Head of caudate nucleus (tissue), 42 donors: ENCODE measurements around the gene NRSN1.
A peak's percentile ranks its signal among the peaks of the same experiment; 100 is the strongest.

Experiments
- DNase-seq, 42 donors: peaks; one replicate each; pipeline versions ENCODE4 v3.0.0 to v3.0.0-alpha.2; 2020 to 2021; ENCODE audit warnings: mixed read lengths in 7 of 42
- intact Hi-C: fragments of 100-400 bp; cut with DNase I; formaldehyde crosslinking; loops from one replicate; pipeline ENCODE4 v1.15.0; 2022

NRSN1 gene

DNA sequence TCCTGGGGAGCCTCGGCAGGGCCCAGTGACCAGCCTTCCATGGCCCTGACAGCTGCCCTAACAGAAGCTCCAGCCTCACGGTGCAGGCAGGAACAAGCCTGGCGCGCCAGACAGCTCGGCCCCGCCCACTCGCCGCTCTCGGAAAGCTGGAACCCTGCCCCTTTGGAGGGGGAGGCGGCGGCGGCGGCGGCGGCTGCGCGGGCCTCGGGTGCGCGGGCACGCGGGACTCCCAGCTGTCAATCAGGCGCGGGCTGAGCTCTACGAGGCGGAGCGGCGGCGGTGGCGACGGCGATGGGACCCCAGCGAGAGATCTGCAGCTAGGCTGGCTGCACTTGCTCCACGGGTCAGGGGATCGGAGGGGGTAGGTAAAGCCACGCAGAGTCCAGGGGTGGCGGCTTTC lies at the start of gene NRSN1:
Gene NRSN1, plus strand, starts transcription at position 236 of the 400 bp plus-strand sequence. CDS start 8,113 bp downstream, outside the sequence.
- peak in 41 of 42 donors; percentile 22 to 84 (median 65) for DNase-seq
- intact Hi-C loops, result no loop called here

DNA sequence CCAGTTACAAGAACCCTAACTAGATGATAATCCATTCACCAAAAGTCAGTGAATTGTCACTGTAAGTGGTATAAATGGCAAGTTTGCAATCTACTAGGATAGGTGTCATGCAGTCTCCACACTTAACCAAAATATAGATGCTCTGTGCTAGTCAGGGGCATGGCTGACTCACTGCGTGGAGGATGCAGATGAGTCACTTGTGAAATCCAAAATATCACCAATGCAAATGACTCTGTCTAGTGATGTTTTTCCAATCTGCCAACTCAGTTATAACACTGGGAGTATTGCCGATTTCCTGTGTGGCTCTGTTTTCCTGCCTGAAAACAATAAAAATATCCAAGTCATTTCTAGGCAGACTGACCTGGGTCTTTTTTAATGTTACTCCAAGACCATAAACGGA lies 47.8 kb upstream of the NRSN1 start:
- DNase-seq, result peak in 40 of 42 donors; percentile 5 to 84 (median 51)
- intact Hi-C loops, result no loop called here

- DNase-seq, result no peak
- intact Hi-C loops, result no loop called here
Measured at GRCh38 chr6:24079076-24079475, 46.9 kb upstream of the NRSN1 start.

DNA sequence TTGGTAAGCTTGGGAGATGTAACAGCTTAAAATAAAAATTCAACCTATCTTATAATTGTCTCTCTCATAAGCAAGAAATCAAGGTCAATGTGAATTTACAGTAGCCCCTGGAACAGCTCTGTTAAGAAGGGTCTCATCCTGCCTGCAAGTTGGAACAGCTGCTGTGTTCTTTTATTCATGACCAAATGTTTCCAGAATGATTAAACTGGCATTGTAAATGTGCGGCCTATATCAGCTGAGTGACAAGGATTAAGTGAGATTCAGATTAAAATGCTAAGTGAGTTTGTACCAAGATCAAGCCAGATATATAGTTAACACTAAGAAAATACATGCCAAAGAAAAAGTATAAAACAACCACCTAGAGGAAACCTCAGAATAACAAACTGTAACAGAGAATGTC lies 45.3 kb upstream of the NRSN1 start:
- intact Hi-C loops, result no loop called here
- DNase-seq, result no peak

DNA sequence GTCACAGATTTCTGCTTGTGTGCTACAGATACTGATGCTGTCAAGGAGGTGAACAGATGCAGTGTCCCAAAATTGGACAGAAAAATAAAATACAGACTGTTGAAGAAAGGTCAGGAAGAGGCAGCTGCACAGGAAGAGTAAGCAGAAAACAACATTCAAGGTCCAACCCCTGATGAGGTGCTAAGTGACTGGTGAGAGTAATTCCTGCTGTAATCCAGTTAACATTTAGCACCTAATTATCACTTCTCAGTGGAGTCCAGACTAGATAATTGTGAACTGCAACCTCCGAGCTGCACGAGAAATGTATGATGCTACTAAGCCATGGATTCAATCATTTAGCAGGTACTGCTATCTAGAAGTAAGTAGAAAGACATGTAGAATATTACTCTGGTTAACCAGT lies 36.3 kb upstream of the NRSN1 start:
- no peak for DNase-seq
- intact Hi-C loops, result no loop called here

DNA sequence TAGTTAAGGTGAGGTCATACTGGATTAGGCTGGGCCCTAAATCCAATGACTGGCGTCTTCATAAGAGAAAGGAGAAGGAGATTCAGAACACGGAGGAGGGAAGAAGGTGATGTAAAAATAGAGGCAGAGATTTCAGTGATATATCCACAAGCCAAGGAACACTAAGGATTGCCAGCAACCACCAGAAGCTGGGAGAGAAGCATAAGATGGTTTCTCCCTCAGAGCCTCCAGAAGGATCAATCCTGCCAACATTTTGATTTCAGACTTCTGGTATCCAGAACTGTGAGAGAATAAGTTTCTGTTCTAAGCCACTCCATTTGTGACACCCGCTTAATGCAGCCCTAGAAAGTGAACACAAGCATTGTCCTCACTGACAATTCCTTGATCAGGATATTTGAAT lies 33.6 kb upstream of the NRSN1 start:
- intact Hi-C loops, result no loop called here
- DNase-seq, result no peak

DNA sequence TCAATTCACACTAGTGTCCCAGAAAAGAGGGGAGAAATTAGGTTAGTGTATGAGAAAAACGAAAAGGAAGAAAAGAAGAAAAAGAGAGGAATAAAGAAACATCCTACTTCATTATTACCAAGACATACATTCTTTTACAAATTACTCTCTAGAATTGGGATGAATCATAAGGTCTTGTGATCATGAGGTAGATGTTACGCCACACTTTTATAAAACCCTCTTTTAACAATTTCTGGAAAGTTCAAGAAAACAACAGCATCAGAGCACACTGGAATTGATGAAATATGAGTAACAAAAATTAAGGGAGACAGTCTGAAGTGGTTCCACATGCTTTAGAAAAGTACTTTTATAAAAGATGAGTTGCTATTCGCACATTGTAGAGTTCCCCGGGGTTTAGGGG lies 32.6 kb upstream of the NRSN1 start:
- no peak for DNase-seq
- intact Hi-C loops, result no loop called here

- intact Hi-C loops, result no loop called here
- DNase-seq, result no peak
Measured at GRCh38 chr6:24099181-24099580, 26.8 kb upstream of the NRSN1 start.

- DNase-seq, result no peak
- intact Hi-C loops, result no loop called here
Measured at GRCh38 chr6:24100024-24100769, 25.8 kb upstream of the NRSN1 start.

DNA sequence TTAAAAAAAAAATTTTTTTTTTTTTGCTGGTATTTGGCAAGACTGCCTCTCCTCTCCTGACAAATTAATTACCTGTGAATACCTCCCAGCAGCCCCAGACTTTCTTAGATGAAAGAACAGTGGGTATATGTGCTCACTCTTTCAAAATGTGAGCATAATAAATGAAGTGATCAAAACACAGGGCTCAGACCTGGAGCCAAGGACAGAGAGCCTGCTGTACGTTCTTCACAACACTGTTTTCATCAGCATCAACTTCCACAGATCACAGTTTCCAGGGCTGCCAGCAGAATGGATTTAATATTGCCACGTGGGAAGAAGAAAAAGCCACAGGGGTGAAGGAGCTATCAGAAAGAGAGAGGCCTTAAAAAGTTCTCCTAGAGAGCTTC lies 25.3 kb upstream of the NRSN1 start:
- intact Hi-C loops, result no loop called here
- DNase-seq, result no peak

DNA sequence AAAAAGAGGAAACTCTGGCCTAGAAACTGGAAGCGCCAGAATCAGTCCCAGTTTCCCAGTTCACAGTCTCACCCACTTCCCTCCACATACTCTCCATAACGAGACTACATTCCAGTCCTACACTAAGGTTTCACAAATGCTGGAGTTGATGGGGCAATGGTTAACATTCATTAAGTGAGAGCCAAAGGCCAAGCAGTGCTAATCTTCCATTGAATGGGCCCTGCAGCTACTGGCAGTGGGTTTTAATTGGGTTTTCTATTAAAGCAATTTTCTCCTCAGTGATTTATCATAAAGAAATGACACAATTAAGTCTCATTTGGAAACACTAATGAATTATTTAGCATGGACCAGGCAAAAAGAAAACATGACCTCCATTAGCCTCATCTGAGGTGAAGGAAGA lies 20.8 kb upstream of the NRSN1 start:
- intact Hi-C loops, result no loop called here
- peak in 5 of 42 donors; percentile 7 to 43 (median 25) for DNase-seq

DNA sequence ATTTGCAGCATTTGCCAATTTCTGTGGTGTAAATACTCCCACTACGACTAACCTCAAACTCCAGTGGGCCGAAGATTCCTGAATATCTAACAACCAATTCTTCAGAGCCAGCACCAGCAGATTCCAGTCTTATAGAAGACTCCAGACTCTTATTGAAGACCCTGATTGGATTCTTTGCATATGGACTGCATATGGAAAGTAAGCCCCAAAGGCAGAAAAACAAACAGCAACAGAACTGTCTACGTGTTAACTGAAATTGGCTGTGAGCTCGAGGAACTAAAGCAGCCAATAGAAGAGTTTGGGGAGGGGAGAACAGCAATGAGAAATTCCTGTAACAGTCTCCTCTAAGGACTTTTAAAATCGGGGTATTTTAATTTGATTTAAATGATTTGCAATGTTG lies 19.7 kb upstream of the NRSN1 start:
- intact Hi-C loops, result no loop called here
- no peak for DNase-seq

DNA sequence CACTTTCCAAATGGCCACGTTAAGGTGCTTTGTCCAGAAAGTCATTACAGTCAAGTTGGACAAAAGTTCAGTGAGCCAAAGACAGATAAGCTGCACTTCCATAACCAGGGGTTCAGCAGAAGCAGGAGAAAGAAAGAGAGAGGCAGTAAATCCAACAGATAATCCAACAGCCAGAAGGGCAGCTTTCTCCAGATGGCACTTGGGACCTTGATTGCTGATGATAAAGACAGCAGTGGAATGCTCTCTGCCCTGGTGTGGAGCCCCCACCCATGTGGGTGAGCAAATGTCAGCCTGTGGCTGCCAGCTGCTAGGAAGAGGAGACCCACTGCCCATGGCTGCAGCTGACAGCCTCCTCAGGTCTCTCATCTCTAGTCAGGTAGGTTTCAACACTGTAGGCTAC lies 18.7 kb upstream of the NRSN1 start:
- intact Hi-C loops, result no loop called here
- no peak for DNase-seq

DNA sequence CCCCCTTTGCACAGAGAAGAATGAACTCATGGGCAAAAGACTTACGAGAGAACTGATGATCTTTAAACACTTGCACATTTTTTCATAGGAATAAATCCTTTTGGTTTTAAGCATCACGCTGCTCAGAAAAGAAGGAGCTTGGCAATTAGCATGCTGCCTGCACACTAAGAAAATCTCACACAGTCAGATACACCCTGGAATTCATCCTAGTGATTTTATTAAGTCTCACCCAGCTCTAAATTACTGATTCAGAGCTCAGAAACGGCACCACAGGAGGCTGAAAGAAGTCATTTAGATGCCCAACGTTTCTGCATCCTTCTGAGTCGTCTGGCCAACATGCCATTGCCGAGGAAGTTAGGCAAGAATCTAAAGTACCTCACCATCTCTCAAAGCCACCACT lies 18.0 kb upstream of the NRSN1 start:
- intact Hi-C loops, result no loop called here

DNA sequence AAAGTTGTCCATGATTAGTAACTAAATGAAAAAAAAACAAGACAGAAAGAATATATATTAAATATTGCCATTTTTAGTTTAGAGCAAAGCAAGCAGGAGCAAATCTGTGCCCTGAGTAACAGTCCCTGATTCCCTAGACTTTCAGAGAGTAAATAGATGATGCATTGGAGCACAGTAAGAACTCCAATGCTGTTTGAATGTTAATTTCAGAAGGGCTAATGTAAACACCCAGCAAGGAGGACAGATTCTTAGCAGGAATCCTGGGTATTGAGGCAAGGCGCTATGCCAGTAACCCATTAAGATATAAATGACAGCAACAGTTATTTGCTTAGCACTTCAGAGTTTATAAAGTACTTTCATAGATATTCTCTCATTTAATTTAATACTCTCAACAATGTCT lies 15.6 kb upstream of the NRSN1 start:
- intact Hi-C loops, result no loop called here
- DNase-seq, result no peak

More for the DNA sequence above, 18.0 kb upstream of the NRSN1 start:
- peak in 1 of 42 donors; percentile 6 for DNase-seq

GRCh38 chr6:24113891-24114290 lies 12.1 kb upstream of the NRSN1 start:
- intact Hi-C loops, result no loop called here
- no peak for DNase-seq

DNA sequence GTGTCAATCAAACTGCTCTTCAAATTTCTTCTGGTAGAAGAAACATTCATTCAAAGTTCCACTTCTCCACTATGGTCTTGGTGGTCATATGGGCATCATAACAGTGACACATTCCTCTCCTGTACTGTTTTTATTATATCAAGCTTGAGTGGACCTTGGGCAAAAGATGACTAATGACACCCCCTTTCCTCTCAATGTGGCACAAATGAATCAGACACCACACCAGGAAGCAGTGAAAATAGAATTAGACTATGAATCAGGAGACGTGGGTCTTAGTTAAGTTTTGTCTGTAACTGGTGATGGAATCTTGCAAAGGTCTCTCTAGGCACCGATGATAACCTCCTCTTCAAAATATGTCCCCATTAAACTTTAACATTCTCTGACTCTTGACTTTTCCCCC lies 9.0 kb upstream of the NRSN1 start:
- intact Hi-C loops, result no loop called here
- DNase-seq, result no peak

DNA sequence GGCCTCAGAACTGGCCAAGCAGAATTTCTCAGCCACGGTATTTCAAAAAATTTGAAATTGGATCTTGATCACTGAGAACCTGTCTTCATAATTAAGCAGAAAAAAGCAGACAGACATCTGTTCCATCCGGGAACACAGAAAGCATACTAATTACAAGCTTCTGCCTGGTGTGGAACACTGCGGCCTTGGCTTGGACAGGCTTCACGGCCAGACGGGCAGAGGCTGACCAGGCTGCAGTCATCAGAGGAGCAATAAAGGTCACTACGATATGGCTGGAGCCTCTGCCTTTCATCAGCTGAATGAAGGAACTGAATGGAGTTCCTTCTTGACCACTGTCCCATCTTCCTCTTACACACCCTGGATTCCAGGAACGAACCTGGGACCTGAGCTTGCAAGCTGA lies 3.9 kb upstream of the NRSN1 start:
- DNase-seq, result peak in 2 of 42 donors; percentile 6 to 14

GRCh38 chr6:24126586-24127192 lies 674 bp downstream of the NRSN1 start:
- DNase-seq, result peak in 33 of 42 donors; percentile 10 to 79 (median 42)
- intact Hi-C loops, result no loop called here

More for the DNA sequence above, 3.9 kb upstream of the NRSN1 start:
- intact Hi-C loops, result no loop called here

DNA sequence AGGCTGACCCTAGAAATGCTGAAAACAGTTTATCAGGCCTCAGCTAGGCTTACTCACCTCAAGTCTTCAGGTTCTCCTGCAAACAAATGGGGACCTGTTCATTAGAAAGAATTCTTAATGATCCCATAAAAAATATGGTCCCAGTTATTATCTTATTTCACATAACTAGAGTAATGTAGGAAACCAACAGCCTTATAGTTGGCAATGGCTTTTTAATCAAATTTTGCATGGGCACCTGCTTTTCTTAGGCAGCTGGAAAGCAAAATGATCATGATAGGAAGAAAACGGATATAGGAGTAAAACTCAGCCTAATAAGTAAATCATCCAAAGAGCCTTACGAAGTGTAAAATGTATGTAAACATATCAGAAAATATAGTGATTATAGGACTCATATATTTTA lies 1.3 kb downstream of the NRSN1 start:
- intact Hi-C loops, result no loop called here
- DNase-seq, result no peak

GRCh38 chr6:24131751-24132150 lies 5.7 kb downstream of the NRSN1 start:
- intact Hi-C loops, result no loop called here
- DNase-seq, result peak in 23 of 42 donors; percentile 8 to 86 (median 52)
